ENCODE data around the gene RALB. TPM values are rescaled to one million over a fixed set of nuclear protein-coding genes. Genes with fewer than 3 reads are reported as not detected.

RALB gene
- total and polyA plus RNA-seq, 2 of the 4 experiments (the other 2 are of a cell fraction), result 53.6 to 54.7 TPM

GRCh38 chr2:120331903-120332302 is 79.3 kb downstream of the RALB start:
- H3K4me2 ChIP-seq (ENCODE audit: low read depth, low read length), result no peak overlapping the region
- no peak overlapping the region for H2AK5ac ChIP-seq (ENCODE audit: low read depth, low read length)
- DNase-seq, result peak; percentile 59
- H4K91ac ChIP-seq (ENCODE audit: insufficient read depth, low read depth, low read length), result no peak overlapping the region
- peaks cover 76% of the 10 kb centered on the region for H3K27me3 ChIP-seq (ENCODE audit: control insufficient read depth, insufficient read depth, low read length)
- H3K79me1 ChIP-seq (ENCODE audit: low read depth in 1 of 2, low read length in 2 of 2), result no peaks in the 10 kb centered on the region
- POLR2A ChIA-PET (ENCODE audit: unreplicated experiment), result interaction anchor here (0.7 kb wide), 1 partner anchor 352 kb away, joined by 3 read pairs; no protein-coding TSS in a partner anchor
- H4K5ac ChIP-seq (ENCODE audit: low read depth, low read length), result no peak overlapping the region
- H3K4me1 ChIP-seq (ENCODE audit: control insufficient read depth, insufficient read depth, low read length), result peaks cover 1% of the 10 kb centered on the region; the same call in 1 of the 2 replicates
- in situ Hi-C loops (cut with MboI; ENCODE audit: low sequenced_read_pairs) (loop anchor here (25.0 kb wide), 1 partner anchor 480 kb away; no protein-coding TSS in a partner anchor), intact Hi-C loops (cut with micrococcal nuclease) (no loop called here), dilution Hi-C loops (cut with HindIII; ENCODE audit: low sequenced_read_pairs, unreplicated experiment) (no loop called here)
- no peak overlapping the region for H4K8ac ChIP-seq (ENCODE audit: low read depth in 2 of 2, low read length in 2 of 2)
- TF ChIP-seq USF2 (IDR thresholded peaks at IDR 0.05; ENCODE audit: low read depth, low read length) (no peak), POLR2A (IDR thresholded peaks at IDR 0.05; ENCODE audit: low read depth, low read length) (no peak), CHD1 (IDR thresholded peaks at IDR 0.05; ENCODE audit: low read depth, low read length) (no peak), CTCF (conservative IDR thresholded peaks at IDR 0.05; ENCODE audit: low read depth, low read length) (no peak), ELK1 (IDR thresholded peaks at IDR 0.05; ENCODE audit: borderline replicate concordance, low read depth, low read length) (no peak), RCOR1 (IDR thresholded peaks at IDR 0.05; ENCODE audit: insufficient replicate concordance, low read length) (no peak), CEBPB (IDR thresholded peaks at IDR 0.05; ENCODE audit: low read depth, low read length) (no peak), SMC3 (IDR thresholded peaks at IDR 0.05; ENCODE audit: low read depth, low read length) (no peak), MAZ (IDR thresholded peaks at IDR 0.05; ENCODE audit: borderline replicate concordance, low read depth, low read length) (no peak), BHLHE40 (IDR thresholded peaks at IDR 0.05; ENCODE audit: low read depth, low read length) (no peak), RAD21 (IDR thresholded peaks at IDR 0.05; ENCODE audit: low read length) (no peak)
- ATAC-seq (ENCODE audit: low read depth), result peak; percentile 69
- H2BK15ac ChIP-seq (ENCODE audit: low read depth, low read length), result no peak overlapping the region
- H2BK120ac ChIP-seq (ENCODE audit: low read depth, low read length), result no peak overlapping the region
- no peak overlapping the region for H3K27ac ChIP-seq (ENCODE audit: insufficient read depth, low read length)
- H3K4me3 ChIP-seq (ENCODE audit: insufficient read depth, low read depth, low read length), result no peak overlapping the region
- H2BK5ac ChIP-seq (ENCODE audit: low read depth, low read length, poor library complexity, severe bottlenecking), result no peak overlapping the region
- no peak overlapping the region for H3K23ac ChIP-seq (ENCODE audit: low read depth, low read length)
- no peaks in the 10 kb centered on the region for H3K9me1 ChIP-seq (ENCODE audit: insufficient read depth, low read length)
- no peak overlapping the region for H2BK20ac ChIP-seq (ENCODE audit: low read depth, low read length)
- no peak overlapping the region for H3K9ac ChIP-seq (ENCODE audit: low read depth, low read length)
- H3K9me3 ChIP-seq (ENCODE audit: control insufficient read depth, insufficient read depth, low read length), result peaks cover 2% of the 10 kb centered on the region; the same call in 1 of the 2 replicates
- no peaks in the 10 kb centered on the region for H4K20me1 ChIP-seq (ENCODE audit: insufficient read depth, low read length)
- H3K36me3 ChIP-seq (ENCODE audit: control insufficient read depth, insufficient read depth, low read length), result no peaks in the 10 kb centered on the region
- H3K18ac ChIP-seq (ENCODE audit: low read depth, low read length), result no peak overlapping the region
- H2AK9ac ChIP-seq (replicated peaks; ENCODE audit: low read depth, low read length, poor library complexity), result no peak overlapping the region
- H2AFZ ChIP-seq (replicated peaks; ENCODE audit: low read length, poor library complexity), result no peak overlapping the region
- H3K4ac ChIP-seq (ENCODE audit: low read depth, low read length), result no peak overlapping the region
- H3K56ac ChIP-seq (ENCODE audit: extremely low read depth, insufficient read depth, low read length), result no peak overlapping the region
- BruUV-seq (replicated peaks), result no TSS peak
- CTCF ChIA-PET, result interaction anchor here (1.0 kb wide), 1 partner anchor 11 kb away, joined by 5 read pairs; no protein-coding TSS in a partner anchor
- WGBS, 2 experiments (ENCODE audit: extremely low coverage in 2 of 2, insufficient read length in 1 of 2), result no CpG with 5 or more reads among the region's 4 CpGs
- no peak overlapping the region for H3K14ac ChIP-seq (replicated peaks; ENCODE audit: low read depth, low read length)
